PC-3 (cell line): Measurements from ENCODE around the gene ZNF860.

Source experiments
- EZH2 ChIP-seq: fragments of 300-600 bp; sonication (generic); IDR thresholded peaks from one replicate; pipeline ENCODE4 v1.6.1; 2017; ENCODE audit warnings: antibody characterized with exemption, mild to moderate bottlenecking, low read length; ENCODE audit not compliant: unreplicated experiment
- TF ChIP-seq, protein P1 (sequence below): fragments of 300-600 bp; sonication (generic); conservative IDR thresholded peaks from 2 replicates; pipeline ENCODE4 v1.5.1; 2017; ENCODE audit warnings: antibody characterized with exemption, low read depth, mild to moderate bottlenecking, low read length

DNA sequence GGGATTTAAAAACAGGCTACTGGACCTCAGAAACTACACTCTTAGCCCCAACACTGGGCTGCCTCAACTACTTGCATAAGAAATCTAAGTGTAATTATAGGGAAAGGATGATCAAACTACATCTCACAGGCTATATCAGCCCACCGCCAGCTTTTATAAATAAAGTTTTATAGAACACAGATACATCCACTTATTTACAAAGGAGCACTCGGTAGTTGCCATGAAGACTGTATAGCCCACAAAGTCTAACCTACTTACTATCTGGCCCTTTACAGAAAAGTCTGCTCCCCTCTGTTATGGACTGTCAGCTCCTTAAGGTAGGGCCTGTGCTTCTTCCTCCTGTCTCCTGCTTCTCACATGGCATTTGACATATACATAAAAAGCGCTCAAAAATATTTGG is 9.9 kb upstream of the ZNF860 start:
- TF ChIP-seq, protein P1, sequence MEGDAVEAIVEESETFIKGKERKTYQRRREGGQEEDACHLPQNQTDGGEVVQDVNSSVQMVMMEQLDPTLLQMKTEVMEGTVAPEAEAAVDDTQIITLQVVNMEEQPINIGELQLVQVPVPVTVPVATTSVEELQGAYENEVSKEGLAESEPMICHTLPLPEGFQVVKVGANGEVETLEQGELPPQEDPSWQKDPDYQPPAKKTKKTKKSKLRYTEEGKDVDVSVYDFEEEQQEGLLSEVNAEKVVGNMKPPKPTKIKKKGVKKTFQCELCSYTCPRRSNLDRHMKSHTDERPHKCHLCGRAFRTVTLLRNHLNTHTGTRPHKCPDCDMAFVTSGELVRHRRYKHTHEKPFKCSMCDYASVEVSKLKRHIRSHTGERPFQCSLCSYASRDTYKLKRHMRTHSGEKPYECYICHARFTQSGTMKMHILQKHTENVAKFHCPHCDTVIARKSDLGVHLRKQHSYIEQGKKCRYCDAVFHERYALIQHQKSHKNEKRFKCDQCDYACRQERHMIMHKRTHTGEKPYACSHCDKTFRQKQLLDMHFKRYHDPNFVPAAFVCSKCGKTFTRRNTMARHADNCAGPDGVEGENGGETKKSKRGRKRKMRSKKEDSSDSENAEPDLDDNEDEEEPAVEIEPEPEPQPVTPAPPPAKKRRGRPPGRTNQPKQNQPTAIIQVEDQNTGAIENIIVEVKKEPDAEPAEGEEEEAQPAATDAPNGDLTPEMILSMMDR, result no peak
- no peak for TF ChIP-seq EZH2
